DMS79 (cell line): Measurements from ENCODE around the gene FBRSL1.

ENCODE experiments used
- DNase-seq: peaks from one replicate; lab custom pipeline; 2025; lab: John Stamatoyannopoulos, UW

FBRSL1 gene

GRCh38 chr12:132484183-132484890, 5.6 kb upstream of the FBRSL1 start:
- DNase-seq: no peak

DNA sequence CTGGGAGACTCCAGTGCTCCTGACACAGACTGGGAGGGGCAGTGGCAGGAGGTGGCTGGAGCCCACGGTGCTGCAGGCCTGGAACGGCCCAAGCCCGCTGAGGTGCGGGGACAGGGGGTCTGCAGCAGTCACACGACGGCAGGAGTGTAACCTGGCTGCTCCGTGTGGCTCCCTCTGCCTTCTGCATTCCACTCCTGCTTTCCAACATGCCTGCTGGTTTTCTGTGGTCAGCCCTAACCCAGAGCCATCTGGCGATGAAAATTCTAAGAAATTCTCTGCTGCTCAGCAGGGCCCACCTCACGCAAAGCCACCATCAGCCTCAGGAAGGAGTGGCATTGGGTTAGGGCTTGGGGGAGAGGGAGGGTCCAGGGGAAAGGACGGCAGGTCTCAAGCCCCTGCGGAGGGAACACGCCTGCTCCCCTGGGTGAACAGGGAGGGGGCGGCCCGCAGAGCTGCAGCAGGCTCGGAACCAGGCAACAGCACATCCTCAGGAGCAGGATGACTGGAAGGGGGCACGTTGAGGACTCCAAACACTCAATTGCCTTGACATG, 5.0 kb upstream of the FBRSL1 start:
- no peak for DNase-seq

DNA sequence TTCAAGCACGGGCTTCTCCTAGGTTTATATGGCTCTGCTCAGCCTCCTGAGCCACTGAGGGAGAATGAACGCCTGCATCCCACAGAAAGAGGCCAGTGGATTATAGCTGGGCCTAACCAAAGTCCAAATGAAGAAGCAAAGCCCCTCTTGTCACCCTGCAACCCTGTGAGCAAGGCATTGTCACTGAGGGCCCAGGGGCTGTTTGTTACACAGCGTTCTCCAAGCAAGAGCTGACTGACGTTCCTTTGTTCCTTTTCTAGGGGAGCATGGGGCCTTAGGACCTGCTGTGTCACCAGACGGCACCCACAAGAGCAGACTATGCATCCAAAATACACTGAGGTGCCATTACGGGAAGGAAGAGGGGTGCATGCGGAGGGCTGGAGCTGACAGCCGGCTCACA, 4.3 kb upstream of the FBRSL1 start:
- DNase-seq: no peak

DNA sequence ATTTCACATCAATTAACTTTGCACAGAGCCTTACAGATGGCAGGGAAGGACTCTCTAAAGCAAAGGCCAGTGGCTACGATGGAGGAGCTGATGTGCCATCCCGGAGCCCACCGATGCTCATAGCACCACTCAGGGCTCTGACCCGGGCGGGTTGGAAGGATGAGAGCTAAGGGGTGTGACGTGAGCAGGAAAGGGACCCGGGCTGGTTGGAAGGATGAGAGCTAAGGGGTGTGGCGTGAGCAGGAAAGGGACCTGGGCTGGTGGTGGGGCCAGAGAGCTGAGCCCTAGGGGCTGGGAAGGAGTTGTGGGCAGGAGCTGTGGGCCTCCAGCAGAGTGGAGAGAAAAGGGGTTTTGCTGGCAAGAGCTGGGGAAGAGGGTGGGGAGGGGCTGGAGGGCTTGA, 3.8 kb upstream of the FBRSL1 start:
- no peak for DNase-seq

- no peak for DNase-seq
These were observed 3.4 kb upstream of the FBRSL1 start for GRCh38 chr12:132486576-132486975.

DNA sequence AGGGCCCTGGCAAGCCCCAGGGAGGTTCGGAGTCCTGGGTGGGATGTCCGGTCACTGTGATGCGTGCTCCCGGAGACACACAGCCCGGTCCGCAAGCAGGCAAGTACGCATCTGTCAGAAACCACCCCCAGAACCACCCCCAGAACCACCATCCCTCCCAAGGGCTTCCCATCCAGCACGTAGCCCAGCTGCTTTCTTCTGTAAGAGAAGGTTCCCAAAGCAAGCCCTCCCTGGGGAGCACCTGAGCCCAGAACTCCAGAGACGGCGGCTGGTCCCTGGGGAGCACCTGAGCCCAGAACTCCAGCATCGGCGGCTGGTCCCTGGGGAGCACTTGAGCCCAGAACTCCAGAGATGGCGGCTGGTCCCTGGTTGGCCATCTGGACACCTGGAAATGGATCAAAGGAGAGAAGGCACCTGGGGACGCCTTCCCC, 2.6 kb upstream of the FBRSL1 start:
- DNase-seq: no peak

GRCh38 chr12:132488127-132489077, 1.5 kb upstream of the FBRSL1 start:
- no peak for DNase-seq

DNA sequence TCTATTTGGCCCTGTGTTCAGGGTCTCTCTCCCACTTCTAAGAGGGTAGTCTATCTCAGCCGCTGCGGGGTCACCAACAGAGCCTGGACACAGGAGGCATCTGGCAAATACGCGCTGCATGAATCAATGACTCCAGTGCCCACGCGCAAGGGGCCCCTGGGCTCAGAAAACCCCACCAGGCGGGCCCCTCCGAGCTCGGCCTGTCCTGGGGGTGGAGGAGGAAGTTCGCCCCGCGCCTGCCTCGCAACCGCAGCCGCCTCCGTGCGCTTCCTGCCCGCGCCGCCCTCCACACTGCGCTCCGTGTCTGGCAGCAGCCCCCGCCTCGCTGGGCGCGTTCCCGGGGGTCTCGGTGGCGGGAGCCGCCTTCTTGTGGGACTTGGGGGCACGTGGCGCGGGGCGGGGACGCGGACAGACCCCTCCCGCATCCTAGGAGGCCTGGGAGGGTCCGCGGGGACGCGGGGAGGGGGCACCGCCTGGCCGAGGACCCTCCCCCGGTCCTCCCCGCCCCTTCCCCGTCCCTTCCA, 811 bp upstream of the FBRSL1 start:
- no peak for DNase-seq

GRCh38 chr12:132490422-132491137, 629 bp downstream of the FBRSL1 start:
- DNase-seq: no peak

- no peak for DNase-seq
These were observed 1.2 kb downstream of the FBRSL1 start for GRCh38 chr12:132491138-132491663.

DNA sequence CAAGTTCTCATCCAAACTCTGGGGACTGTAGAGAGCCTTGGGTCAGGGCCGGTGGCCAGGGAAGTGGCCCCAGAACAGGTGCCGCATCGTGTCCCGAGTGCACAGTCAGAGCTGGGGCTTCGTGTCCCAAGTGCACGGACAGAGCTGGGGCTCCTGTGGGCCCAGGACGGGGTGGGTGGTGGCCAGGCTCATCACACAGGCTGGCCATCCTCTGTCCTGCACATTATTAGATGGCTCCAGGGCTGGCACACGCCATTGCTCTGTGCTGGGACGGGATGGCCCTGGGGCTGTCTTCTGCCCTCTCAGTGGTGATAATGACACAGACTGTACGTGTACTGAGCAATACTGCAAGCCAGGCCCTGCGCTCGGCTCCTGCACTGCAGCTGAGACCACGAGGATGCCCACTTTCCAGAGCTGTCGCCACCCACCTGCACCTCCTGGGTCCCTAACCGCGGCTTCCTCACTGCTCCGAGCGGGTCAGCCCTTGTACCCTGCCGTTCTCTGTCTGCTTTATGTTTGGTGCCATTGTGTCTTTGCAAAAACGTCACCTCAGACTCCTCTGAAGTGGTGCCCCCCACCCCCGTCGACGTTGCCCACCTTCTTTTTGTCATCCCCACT, 1.9 kb downstream of the FBRSL1 start:
- no peak for DNase-seq

DNA sequence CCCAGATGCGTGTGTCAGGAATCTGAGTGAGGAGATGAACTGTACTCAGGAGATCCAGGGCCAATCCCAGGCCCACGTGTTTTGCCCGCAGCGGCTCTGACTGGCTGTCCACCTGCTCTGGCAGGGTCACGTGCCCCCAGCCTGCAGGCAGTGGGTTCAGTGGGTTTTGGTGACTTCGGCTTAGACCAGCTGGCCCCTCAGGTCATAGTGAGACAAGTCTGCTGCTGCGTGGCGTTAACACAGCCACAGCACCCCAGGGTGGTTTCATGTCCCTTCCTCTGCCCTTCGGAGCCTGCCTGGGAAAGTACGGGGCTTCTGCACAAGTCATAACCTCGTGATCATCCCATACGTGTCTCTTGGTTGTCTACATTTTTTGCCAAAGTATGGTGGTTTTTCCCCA, 2.6 kb downstream of the FBRSL1 start:
- no peak for DNase-seq

DNA sequence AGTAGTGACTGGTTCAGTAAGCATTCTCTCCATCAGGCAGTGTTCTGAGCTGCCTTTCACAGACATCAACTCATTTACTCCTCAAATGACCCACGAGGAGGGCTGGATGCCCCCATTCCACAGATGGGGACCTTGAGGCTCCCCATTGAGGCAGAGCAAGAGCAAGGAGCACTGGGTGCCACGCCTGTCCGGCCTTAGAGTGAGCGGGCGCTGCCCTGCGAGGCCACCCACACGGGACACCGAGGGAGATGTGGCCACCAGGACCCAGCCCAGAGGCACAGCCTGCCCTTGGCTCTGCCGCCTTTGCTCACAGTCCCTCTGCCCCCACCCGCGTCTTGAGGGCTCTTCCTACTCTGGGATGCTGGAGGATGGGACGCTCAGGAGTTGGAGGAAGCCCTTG, 3.0 kb downstream of the FBRSL1 start:
- no peak for DNase-seq

- DNase-seq: no peak
These were observed 3.7 kb downstream of the FBRSL1 start for GRCh38 chr12:132493482-132494178.

DNA sequence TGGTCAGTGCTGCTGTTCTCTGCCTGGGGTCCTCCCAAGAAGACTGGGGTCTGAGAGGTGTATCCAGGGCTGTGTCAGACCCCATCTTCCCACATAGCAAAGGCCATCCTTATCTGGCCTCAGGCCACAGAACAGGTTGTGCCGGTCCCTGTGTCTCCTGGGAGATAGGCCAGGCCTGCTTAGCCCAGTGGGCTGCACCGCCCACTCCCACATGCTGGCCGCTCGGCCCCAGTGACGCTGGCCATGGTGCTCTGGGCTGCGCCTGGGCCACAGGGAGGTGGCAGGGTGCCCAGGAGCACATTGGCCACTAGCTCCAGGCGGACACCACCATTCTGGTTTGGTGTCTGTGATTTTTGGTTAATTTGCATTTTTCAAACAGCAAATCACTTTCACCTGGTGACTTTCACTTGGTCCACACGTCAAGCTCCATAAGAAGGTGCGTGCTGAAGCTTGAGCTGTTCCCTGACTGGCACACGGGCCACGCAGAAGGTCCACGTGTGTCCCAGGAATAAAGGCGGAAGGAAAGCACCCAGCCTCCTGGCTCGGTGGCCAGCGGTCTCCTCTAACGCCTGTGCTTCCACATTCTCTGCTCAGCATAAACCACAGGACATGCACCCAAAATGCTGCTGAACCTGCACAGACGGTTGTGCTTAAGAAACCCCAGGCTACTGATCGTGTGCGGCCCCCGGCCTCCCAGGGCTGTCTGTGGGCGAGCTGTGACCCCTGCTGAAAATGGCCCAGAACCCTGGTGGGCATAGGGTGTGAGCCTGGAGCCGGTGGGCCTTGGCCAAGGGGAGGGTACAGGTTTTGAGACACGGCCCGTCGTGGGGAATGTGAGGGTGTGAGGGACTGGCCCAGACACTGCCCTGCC, 4.6 kb downstream of the FBRSL1 start:
- DNase-seq: no peak

DNA sequence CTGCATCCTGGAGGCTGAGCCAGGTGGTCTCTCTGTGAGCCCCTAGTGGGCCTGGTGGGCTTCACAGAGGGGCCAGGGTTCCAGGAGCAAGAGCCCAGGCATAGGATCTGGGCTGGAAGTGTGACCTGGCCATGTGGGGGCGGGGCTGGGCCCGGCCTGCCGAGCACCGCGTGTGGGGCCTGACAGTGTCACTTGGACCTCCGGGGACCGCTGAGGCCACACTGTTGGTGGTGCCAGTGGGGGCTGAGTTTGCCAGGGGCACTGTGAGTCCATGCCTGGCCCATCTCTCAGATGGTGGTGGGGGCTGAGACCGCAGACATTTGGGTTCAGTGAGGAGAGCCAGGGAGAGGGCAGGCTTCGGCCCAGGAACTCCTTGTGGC, 5.2 kb downstream of the FBRSL1 start:
- DNase-seq: no peak

DNA sequence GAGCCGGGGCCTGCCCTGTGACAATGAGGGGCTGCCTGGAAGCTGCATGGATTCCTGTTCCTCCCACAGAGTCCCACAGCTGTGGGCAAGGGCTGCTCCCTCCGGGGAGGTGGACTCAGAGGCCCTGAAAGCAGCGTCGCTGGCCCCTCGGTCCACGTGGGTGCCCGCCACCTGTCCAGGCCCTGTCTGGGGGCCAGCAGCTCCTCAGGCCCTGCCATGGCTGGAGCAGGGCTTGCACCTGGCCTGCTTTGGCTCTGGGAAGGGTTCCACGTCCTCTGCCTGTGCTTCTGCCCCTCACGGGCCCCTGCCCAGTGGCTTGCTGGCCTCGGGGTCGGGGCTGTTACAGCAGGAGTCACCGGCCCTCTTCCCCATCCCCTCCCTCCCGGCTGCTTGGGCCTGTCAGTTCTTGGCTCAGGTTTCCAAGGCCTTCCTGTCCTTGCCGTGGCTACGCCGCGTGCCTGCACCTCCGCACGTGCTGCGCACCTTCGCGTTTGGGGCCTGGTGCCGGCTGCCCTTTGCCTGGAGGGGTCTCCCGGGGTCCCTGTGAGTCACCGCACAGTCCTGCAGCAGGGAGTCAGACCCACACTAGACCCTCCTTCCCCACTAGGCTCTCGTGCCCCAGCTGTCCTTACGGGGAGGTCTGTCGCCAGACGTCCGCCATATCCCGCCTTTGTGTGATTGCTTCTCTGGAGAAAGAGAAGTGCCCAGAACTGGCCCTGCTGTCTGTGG, 5.8 kb downstream of the FBRSL1 start:
- no peak for DNase-seq

DNA sequence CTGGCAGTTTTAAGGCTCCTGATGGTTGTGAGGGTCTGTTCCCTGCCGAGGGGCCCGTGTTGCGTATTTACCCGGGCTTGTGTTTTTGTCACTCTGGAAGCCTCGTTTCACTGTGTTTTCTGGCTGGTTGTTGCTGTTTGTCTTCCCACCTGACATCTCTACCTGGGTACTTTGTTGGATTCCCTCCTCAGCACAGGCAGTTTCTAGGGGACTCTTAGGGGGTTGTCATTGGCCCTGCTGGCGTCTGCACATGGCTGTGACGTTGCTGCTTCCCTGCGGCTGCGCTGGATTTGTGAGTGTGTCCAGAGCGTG, 6.4 kb downstream of the FBRSL1 start:
- no peak for DNase-seq

GRCh38 chr12:132496710-132497109, 6.8 kb downstream of the FBRSL1 start:
- DNase-seq: no peak
